GM12878 (cell line): ENCODE measurements around the gene BOD1L1. TPM values are rescaled to one million over a fixed set of nuclear protein-coding genes. Genes with fewer than 3 reads are reported as not detected.

ENCODE experiments used
- ATAC-seq: fragments of 200-7000 bp; cut with Tn5 transposase; 3 replicates; pipeline ENCODE4 v1.9.1; 2020; ENCODE audit warnings: mild to moderate bottlenecking, moderate library complexity
- BruUV-seq: library from RNA; stranded (reverse); fragments of 400-500 nt; replicated peaks from 2 replicates; lab custom pipeline; 2021; lab: Mats Ljungman, UMichigan
- CTCF ChIA-PET: fragments of 300-600 bp; sonication (Branson Sonifier 250); formaldehyde crosslinking; extraction: SDS; loops from one replicate; lab custom pipeline; 2021; ENCODE audit warnings: inconsistent platforms; lab: Yijun Ruan, JAX
- POLR2A ChIA-PET: fragments of 350-600 bp; formaldehyde crosslinking; extraction: SDS; loops from one replicate; lab custom pipeline; 2021; ENCODE audit warnings: inconsistent platforms; lab: Charles Lee
- RAD21 ChIA-PET: fragments of 300-600 bp; sonication (Branson Sonifier 250); formaldehyde crosslinking; loops from one replicate; lab custom pipeline; 2023; ENCODE audit warnings: antibody characterized with exemption; ENCODE audit not compliant: unreplicated experiment; lab: Charles Lee
- SMC1A ChIA-PET: fragments of 300-600 bp; sonication (Branson Sonifier 250); formaldehyde crosslinking; loops from one replicate; lab custom pipeline; 2023; ENCODE audit not compliant: unreplicated experiment, uncharacterized antibody; lab: Charles Lee
- DNase-seq: peaks from one replicate; pipeline ENCODE4 v3.0.0-alpha.2; 2011; ENCODE audit warnings: low read depth, low spot score
- FAIRE-seq: peaks from 3 replicates; lab custom pipeline; 2011; peaks lifted over from hg19 to GRCh38; lab: Jason Lieb, UNC
- H2AFZ ChIP-seq: 2 replicates; pipeline ENCODE4 v1.6.0; 2011; ENCODE audit warnings: low read depth, low read length, control low read depth; ENCODE audit not compliant: control insufficient read depth
- H3K27ac ChIP-seq: 2 replicates; pipeline ENCODE4 v1.5.1; 2011; ENCODE audit warnings: control low read depth; ENCODE audit not compliant: control insufficient read depth, insufficient read depth
- H3K27me3 ChIP-seq, 2 experiments: replicated peaks in 1 of 2; 2 replicates each; pipeline versions ENCODE4 v1.6.0 to v1.6.1; 2011; ENCODE audit warnings: low read length in 1 of 2; ENCODE audit not compliant: control insufficient read depth in 2 of 2, insufficient read depth in 2 of 2
- H3K36me3 ChIP-seq, 2 experiments: 2 replicates each; pipeline ENCODE4 v1.5.1; 2011; ENCODE audit warnings: low read length in 1 of 2; ENCODE audit not compliant: control insufficient read depth in 2 of 2, insufficient read depth in 2 of 2
- H3K4me1 ChIP-seq: 2 replicates; pipeline ENCODE4 v1.6.1; 2011; ENCODE audit warnings: mild to moderate bottlenecking, low read length, moderate library complexity, mixed read lengths; ENCODE audit not compliant: control insufficient read depth, insufficient read depth
- H3K4me2 ChIP-seq: 2 replicates; pipeline ENCODE4 v1.6.0; 2011; ENCODE audit warnings: control low read depth; ENCODE audit not compliant: control insufficient read depth, insufficient read depth
- H3K4me3 ChIP-seq: fragments of 200-600 bp; sonication (generic); 2 replicates; pipeline ENCODE4 v1.5.1; 2016
- H3K79me2 ChIP-seq: 2 replicates; pipeline ENCODE4 v1.6.0; 2011; ENCODE audit warnings: low read length; ENCODE audit not compliant: control insufficient read depth, insufficient read depth
- H3K9ac ChIP-seq: 2 replicates; pipeline ENCODE4 v1.8.0; 2011; ENCODE audit warnings: low read length, control low read depth, mixed read lengths; ENCODE audit not compliant: control insufficient read depth, insufficient read depth
- H3K9me3 ChIP-seq: replicated peaks from 3 replicates; pipeline ENCODE4 v1.5.1; 2011; ENCODE audit warnings: mild to moderate bottlenecking, low read length; ENCODE audit not compliant: control insufficient read depth, insufficient read depth
- H4K20me1 ChIP-seq: 2 replicates; pipeline ENCODE4 v1.6.0; 2011; ENCODE audit not compliant: control insufficient read depth, insufficient read depth
- DPF2 ChIP-seq: fragments of 450-650 bp; IDR thresholded peaks from 2 replicates; pipeline ENCODE4 v1.6.1; 2017; ENCODE audit warnings: mild to moderate bottlenecking
- EGR1 ChIP-seq, 2 experiments: IDR thresholded peaks; 1 replicate in 1 of 2; 2 replicates in 1 of 2; pipeline ENCODE4 v1.6.1; 2011 to 2012; ENCODE audit warnings: low read depth in 2 of 2, low read length in 2 of 2, borderline replicate concordance in 1 of 2, mild to moderate bottlenecking in 1 of 2, moderate library complexity in 1 of 2
- HDAC2 ChIP-seq: fragments of 200-600 bp; sonication (generic); IDR thresholded peaks from 2 replicates; pipeline ENCODE4 v1.6.1; 2017
- IKZF1 ChIP-seq: fragments of 450-650 bp; conservative IDR thresholded peaks from 2 replicates; pipeline ENCODE4 v1.6.1; 2017; ENCODE audit warnings: antibody characterized with exemption, mild to moderate bottlenecking
- LARP7 ChIP-seq: fragments of 450-650 bp; IDR thresholded peaks from 2 replicates; pipeline ENCODE4 v1.6.1; 2017; ENCODE audit warnings: mild to moderate bottlenecking
- MEF2A ChIP-seq: IDR thresholded peaks from 2 replicates; pipeline ENCODE4 v1.6.1; 2011; ENCODE audit warnings: low read depth, mild to moderate bottlenecking, low read length, moderate library complexity; ENCODE audit not compliant: insufficient read depth
- MTA3 ChIP-seq: IDR thresholded peaks from 2 replicates; pipeline ENCODE4 v1.6.1; 2012; ENCODE audit warnings: low read length, inconsistent platforms, borderline replicate concordance
- NFXL1 ChIP-seq: fragments of 450-650 bp; IDR thresholded peaks from 2 replicates; pipeline ENCODE4 v1.6.1; 2017; ENCODE audit warnings: antibody characterized with exemption, mild to moderate bottlenecking, borderline replicate concordance
- NFYB ChIP-seq: IDR thresholded peaks from 2 replicates; pipeline ENCODE4 v1.6.1; 2011; ENCODE audit warnings: low read depth, mild to moderate bottlenecking, low read length, improper control_type of control experiment, moderate library complexity; ENCODE audit not compliant: insufficient read depth
- PAX5 ChIP-seq: IDR thresholded peaks from 2 replicates; pipeline ENCODE4 v1.6.1; 2011; ENCODE audit warnings: low read depth, low read length, borderline replicate concordance
- POLR2AphosphoS2 ChIP-seq: IDR thresholded peaks from 2 replicates; pipeline ENCODE4 v1.6.1; 2011; ENCODE audit warnings: low read depth, mild to moderate bottlenecking, low read length, improper control_type of control experiment, moderate library complexity
- RFX5 ChIP-seq: IDR thresholded peaks from 2 replicates; pipeline ENCODE4 v1.6.1; 2011; ENCODE audit warnings: low read depth, low read length, improper control_type of control experiment
- SPI1 ChIP-seq: IDR thresholded peaks from 2 replicates; pipeline ENCODE4 v1.6.1; 2011; ENCODE audit warnings: low read depth, mild to moderate bottlenecking, low read length, moderate library complexity, borderline replicate concordance; ENCODE audit not compliant: insufficient read depth
- TAF1 ChIP-seq: IDR thresholded peaks from 2 replicates; pipeline ENCODE4 v1.6.1; 2011; ENCODE audit warnings: mild to moderate bottlenecking, low read depth, low read length, borderline replicate concordance
- TCF3 ChIP-seq: IDR thresholded peaks from 2 replicates; pipeline ENCODE4 v1.6.1; 2012; ENCODE audit warnings: low read depth, mild to moderate bottlenecking, low read length, borderline replicate concordance; ENCODE audit not compliant: insufficient read depth
- ZNF384 ChIP-seq: IDR thresholded peaks from 2 replicates; pipeline ENCODE4 v1.6.1; 2012; ENCODE audit warnings: low read depth, mild to moderate bottlenecking, low read length, improper control_type of control experiment, borderline replicate concordance
- WGBS: methylation state at CpG from one replicate; pipeline ENCODE4 v1.1.6; 2016; ENCODE audit warnings: low lambda C conversion rate; ENCODE audit not compliant: insufficient replicate concordance, insufficient coverage; ENCODE audit errors: missing lambda C conversion rate; 5-methylcytosine and 5-hydroxymethylcytosine counted together
- in situ Hi-C: fragments of 300-500 bp; cut with MboI; formaldehyde crosslinking; loops from 9 replicates; pipeline ENCODE4 v1.14.3; 2018; ENCODE audit warnings: mixed read lengths
- intact Hi-C: fragments of 100-400 bp; cut with micrococcal nuclease; formaldehyde crosslinking; loops from one replicate; pipeline ENCODE4 v1.14.2; 2022; ENCODE audit not compliant: unreplicated experiment
- polyA plus RNA-seq, 11 experiments: library from polyadenylated mRNA; depleted of rRNA in 4 of 11; unstranded in 6 of 11; stranded (reverse) in 5 of 11; fragments of >200 nt; fragmentation: Nextera tagmentation in 4 of 11; fragmentation: Illumina TruSeq in 1 of 11; extraction: Ambion mirVana in 4 of 11; extraction: Trizol in 1 of 11; gene quantifications; 1 replicate in 1 of 11; 2 replicates in 10 of 11; pipeline versions ENCODE4 v1.2.1 to v1.2.3, GENCODE V29; 2011 to 2016; ENCODE audit warnings: inconsistent platforms in 2 of 11, missing spikeins in 2 of 11, low read depth in 1 of 11
- total RNA-seq, 4 experiments: library from RNA; depleted of rRNA in 3 of 4; stranded (reverse); fragments of >200 nt in 3 of 4; fragmentation: Illumina TruSeq in 1 of 4; extraction: Trizol in 1 of 4; gene quantifications; 2 replicates each; pipeline versions ENCODE4 v1.2.1 to v1.2.3, GENCODE V29; 2013 to 2021
- TF ChIP-seq, protein P1 (sequence below): fragments of 450-650 bp; IDR thresholded peaks from 2 replicates; pipeline ENCODE4 v1.6.1; 2018; ENCODE audit warnings: mild to moderate bottlenecking, low read depth, moderate library complexity; ENCODE audit not compliant: partially characterized antibody
- TF ChIP-seq, protein P2 (sequence below): fragments of 450-650 bp; IDR thresholded peaks from 2 replicates; pipeline ENCODE4 v1.6.1; 2014; ENCODE audit warnings: mild to moderate bottlenecking
- TF ChIP-seq, protein P3 (sequence below): IDR thresholded peaks from 2 replicates; pipeline ENCODE4 v1.6.1; 2011; ENCODE audit warnings: borderline replicate concordance, low read depth, mild to moderate bottlenecking, moderate library complexity, low read length; ENCODE audit not compliant: insufficient read depth, poor library complexity, severe bottlenecking

Gene BOD1L1
- total and polyA plus RNA-seq, 10 of the 15 experiments (the other 5 are each of a cell fraction or from before 2014, with no cell fraction given) = 6.8 to 41.6 (median 24.3) TPM

DNA sequence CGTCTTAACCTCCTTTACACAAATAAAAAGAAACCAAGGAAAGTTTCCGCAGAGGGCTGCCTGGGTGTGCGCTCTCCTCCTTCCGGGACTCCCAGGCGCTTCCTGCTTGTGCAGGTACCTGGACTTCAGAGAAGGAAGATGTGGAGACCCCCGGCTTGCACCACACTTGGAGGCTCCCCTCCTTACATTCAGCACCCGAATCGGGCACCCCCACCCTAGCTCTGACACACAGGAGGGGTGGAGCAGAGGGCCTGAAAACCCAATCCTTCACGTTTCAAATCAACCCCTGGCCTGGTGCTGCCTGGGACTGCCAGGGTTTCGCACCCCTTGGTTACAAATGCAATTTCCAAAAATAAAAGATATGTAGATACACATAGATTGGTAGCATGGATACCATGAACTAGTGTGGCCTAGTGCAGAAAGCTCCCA is 86.3 kb downstream of the BOD1L1 start:
- H3K4me2 ChIP-seq = no peak overlapping the region
- WGBS = 76% methylated on average over 8 of the region's 10 CpGs
- no peak for TF ChIP-seq LARP7
- no peak for TF ChIP-seq ZNF384
- TF ChIP-seq EGR1 (IDR thresholded peaks at IDR 0.05; ENCODE audit: borderline replicate concordance in 1 of 2, low read depth in 2 of 2, low read length in 2 of 2) = no peak
- no peak for TF ChIP-seq MTA3
- no peak for TF ChIP-seq DPF2
- no peak for TF ChIP-seq IKZF1
- no peak for TF ChIP-seq NFXL1
- no peak for TF ChIP-seq RFX5
- TF ChIP-seq TAF1 = no peak
- TF ChIP-seq MEF2A = no peak
- TF ChIP-seq, protein P1, sequence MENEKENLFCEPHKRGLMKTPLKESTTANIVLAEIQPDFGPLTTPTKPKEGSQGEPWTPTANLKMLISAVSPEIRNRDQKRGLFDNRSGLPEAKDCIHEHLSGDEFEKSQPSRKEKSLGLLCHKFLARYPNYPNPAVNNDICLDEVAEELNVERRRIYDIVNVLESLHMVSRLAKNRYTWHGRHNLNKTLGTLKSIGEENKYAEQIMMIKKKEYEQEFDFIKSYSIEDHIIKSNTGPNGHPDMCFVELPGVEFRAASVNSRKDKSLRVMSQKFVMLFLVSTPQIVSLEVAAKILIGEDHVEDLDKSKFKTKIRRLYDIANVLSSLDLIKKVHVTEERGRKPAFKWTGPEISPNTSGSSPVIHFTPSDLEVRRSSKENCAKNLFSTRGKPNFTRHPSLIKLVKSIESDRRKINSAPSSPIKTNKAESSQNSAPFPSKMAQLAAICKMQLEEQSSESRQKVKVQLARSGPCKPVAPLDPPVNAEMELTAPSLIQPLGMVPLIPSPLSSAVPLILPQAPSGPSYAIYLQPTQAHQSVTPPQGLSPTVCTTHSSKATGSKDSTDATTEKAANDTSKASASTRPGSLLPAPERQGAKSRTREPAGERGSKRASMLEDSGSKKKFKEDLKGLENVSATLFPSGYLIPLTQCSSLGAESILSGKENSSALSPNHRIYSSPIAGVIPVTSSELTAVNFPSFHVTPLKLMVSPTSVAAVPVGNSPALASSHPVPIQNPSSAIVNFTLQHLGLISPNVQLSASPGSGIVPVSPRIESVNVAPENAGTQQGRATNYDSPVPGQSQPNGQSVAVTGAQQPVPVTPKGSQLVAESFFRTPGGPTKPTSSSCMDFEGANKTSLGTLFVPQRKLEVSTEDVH = no peak
- TF ChIP-seq, protein P2, sequence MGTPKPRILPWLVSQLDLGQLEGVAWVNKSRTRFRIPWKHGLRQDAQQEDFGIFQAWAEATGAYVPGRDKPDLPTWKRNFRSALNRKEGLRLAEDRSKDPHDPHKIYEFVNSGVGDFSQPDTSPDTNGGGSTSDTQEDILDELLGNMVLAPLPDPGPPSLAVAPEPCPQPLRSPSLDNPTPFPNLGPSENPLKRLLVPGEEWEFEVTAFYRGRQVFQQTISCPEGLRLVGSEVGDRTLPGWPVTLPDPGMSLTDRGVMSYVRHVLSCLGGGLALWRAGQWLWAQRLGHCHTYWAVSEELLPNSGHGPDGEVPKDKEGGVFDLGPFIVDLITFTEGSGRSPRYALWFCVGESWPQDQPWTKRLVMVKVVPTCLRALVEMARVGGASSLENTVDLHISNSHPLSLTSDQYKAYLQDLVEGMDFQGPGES = no peak
- TF ChIP-seq, protein P3, sequence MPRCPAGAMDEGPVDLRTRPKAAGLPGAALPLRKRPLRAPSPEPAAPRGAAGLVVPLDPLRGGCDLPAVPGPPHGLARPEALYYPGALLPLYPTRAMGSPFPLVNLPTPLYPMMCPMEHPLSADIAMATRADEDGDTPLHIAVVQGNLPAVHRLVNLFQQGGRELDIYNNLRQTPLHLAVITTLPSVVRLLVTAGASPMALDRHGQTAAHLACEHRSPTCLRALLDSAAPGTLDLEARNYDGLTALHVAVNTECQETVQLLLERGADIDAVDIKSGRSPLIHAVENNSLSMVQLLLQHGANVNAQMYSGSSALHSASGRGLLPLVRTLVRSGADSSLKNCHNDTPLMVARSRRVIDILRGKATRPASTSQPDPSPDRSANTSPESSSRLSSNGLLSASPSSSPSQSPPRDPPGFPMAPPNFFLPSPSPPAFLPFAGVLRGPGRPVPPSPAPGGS = no peak
- TF ChIP-seq TCF3 = no peak
- TF ChIP-seq NFYB = no peak
- no peak for TF ChIP-seq SPI1
- TF ChIP-seq PAX5 = no peak
- no peak for TF ChIP-seq POLR2AphosphoS2
- no peak for TF ChIP-seq HDAC2

More for the DNA sequence above, 86.3 kb downstream of the BOD1L1 start:
- SMC1A ChIA-PET = no interaction called here
- peaks cover 27 to 59% of the 10 kb centered on the region in 2 experiments for H3K27me3 ChIP-seq
- FAIRE-seq (no peak), DNase-seq (no peak), ATAC-seq (no peak)
- H3K27ac ChIP-seq = no peak overlapping the region
- CTCF ChIA-PET = interaction anchor here (1.0 to 1.2 kb wide), 2 partner anchors 77 to 688 kb away, joined by 4 read pairs; no protein-coding TSS in a partner anchor
- no peaks in the 10 kb centered on the region for H3K79me2 ChIP-seq
- no peaks in the 10 kb centered on the region for H4K20me1 ChIP-seq
- H3K4me1 ChIP-seq = no peaks in the 10 kb centered on the region; the same call in 1 of the 2 replicates
- no peaks in the 10 kb centered on the region for H3K36me3 ChIP-seq
- RAD21 ChIA-PET = no interaction called here
- in situ Hi-C loops (loop anchor here (25.0 kb wide), 1 partner anchor 1779 kb away; no protein-coding TSS in a partner anchor), intact Hi-C loops (loop anchor here (10.0 kb wide), 1 partner anchor 466 kb away; no protein-coding TSS in a partner anchor)
- H3K9me3 ChIP-seq = no peaks in the 10 kb centered on the region; the same call in 1 of the 3 replicates
- no peak overlapping the region for H2AFZ ChIP-seq
- no peak overlapping the region for H3K4me3 ChIP-seq
- POLR2A ChIA-PET = no interaction called here
- H3K9ac ChIP-seq = no peak overlapping the region
- BruUV-seq = no TSS peak
